Parathyroid adenoma (tissue), 2 donors: ENCODE measurements around the gene ARHGAP24.

ENCODE experiments used
- H2AFZ ChIP-seq: fragments of 300-600 bp; sonication (generic); one replicate; pipeline ENCODE4 v1.7.0; 2017; ENCODE audit warnings: antibody characterized with exemption, mild to moderate bottlenecking
- H3K27ac ChIP-seq: fragments of 300-600 bp; sonication (generic); one replicate; pipeline ENCODE4 v1.7.0; 2017
- H3K27me3 ChIP-seq: fragments of 300-600 bp; sonication (generic); one replicate; pipeline ENCODE4 v1.7.0; 2017; ENCODE audit warnings: low read length; ENCODE audit not compliant: control insufficient read depth, insufficient read depth
- H3K36me3 ChIP-seq: fragments of 300-600 bp; sonication (generic); one replicate; pipeline ENCODE4 v1.7.0; 2017; ENCODE audit warnings: low read length; ENCODE audit not compliant: control insufficient read depth, insufficient read depth
- H3K4me1 ChIP-seq: fragments of 300-600 bp; sonication (generic); one replicate; pipeline ENCODE4 v1.7.0; 2017; ENCODE audit warnings: control low read depth
- H3K4me2 ChIP-seq: fragments of 300-600 bp; sonication (generic); one replicate; pipeline ENCODE4 v1.7.0; 2017; ENCODE audit warnings: low read length
- H3K4me3 ChIP-seq: fragments of 300-600 bp; sonication (generic); one replicate; pipeline ENCODE4 v1.7.0; 2017; ENCODE audit warnings: low read depth, low read length
- H3K79me2 ChIP-seq: fragments of 300-600 bp; sonication (generic); one replicate; pipeline ENCODE4 v1.7.0; 2017; ENCODE audit warnings: control low read depth
- H3K9ac ChIP-seq: fragments of 300-600 bp; sonication (generic); one replicate; pipeline ENCODE4 v1.7.0; 2017; ENCODE audit warnings: mild to moderate bottlenecking
- H3K9me3 ChIP-seq: fragments of 300-600 bp; sonication (generic); one replicate; pipeline ENCODE4 v1.7.0; 2017; ENCODE audit warnings: low read length; ENCODE audit not compliant: control insufficient read depth
- TF ChIP-seq, protein P1 (sequence below): fragments of 300-600 bp; sonication (generic); IDR thresholded peaks from one replicate; pipeline ENCODE4 v1.7.0; 2017; ENCODE audit warnings: antibody characterized with exemption, mild to moderate bottlenecking
- donor health status: primary hyperparathyroidism.

Gene ARHGAP24

GRCh38 chr4:85639946-85640345 is 165.0 kb downstream of the ARHGAP24 start:
- H3K4me2 ChIP-seq: no peak overlapping the region
- H3K36me3 ChIP-seq: no peaks in the 10 kb centered on the region
- H3K4me1 ChIP-seq: no peaks in the 10 kb centered on the region
- H3K4me3 ChIP-seq: no peak overlapping the region
- no peak overlapping the region for H3K9ac ChIP-seq
- no peaks in the 10 kb centered on the region for H3K27me3 ChIP-seq
- H2AFZ ChIP-seq: no peak overlapping the region
- H3K27ac ChIP-seq: no peak overlapping the region
- H3K79me2 ChIP-seq: no peaks in the 10 kb centered on the region
- TF ChIP-seq, protein P1, sequence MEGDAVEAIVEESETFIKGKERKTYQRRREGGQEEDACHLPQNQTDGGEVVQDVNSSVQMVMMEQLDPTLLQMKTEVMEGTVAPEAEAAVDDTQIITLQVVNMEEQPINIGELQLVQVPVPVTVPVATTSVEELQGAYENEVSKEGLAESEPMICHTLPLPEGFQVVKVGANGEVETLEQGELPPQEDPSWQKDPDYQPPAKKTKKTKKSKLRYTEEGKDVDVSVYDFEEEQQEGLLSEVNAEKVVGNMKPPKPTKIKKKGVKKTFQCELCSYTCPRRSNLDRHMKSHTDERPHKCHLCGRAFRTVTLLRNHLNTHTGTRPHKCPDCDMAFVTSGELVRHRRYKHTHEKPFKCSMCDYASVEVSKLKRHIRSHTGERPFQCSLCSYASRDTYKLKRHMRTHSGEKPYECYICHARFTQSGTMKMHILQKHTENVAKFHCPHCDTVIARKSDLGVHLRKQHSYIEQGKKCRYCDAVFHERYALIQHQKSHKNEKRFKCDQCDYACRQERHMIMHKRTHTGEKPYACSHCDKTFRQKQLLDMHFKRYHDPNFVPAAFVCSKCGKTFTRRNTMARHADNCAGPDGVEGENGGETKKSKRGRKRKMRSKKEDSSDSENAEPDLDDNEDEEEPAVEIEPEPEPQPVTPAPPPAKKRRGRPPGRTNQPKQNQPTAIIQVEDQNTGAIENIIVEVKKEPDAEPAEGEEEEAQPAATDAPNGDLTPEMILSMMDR: no peak
- no peaks in the 10 kb centered on the region for H3K9me3 ChIP-seq

- no peaks in the 10 kb centered on the region for H3K79me2 ChIP-seq
- H3K4me3 ChIP-seq: no peak overlapping the region
- no peak overlapping the region for H3K9ac ChIP-seq
- H3K27ac ChIP-seq: no peak overlapping the region
- H3K36me3 ChIP-seq: no peaks in the 10 kb centered on the region
- no peak overlapping the region for H3K4me2 ChIP-seq
- H3K4me1 ChIP-seq: no peaks in the 10 kb centered on the region
- TF ChIP-seq, protein P1: no peak
- H3K9me3 ChIP-seq: no peaks in the 10 kb centered on the region
- H3K27me3 ChIP-seq: no peaks in the 10 kb centered on the region
- no peak overlapping the region for H2AFZ ChIP-seq
Measured at GRCh38 chr4:85642356-85643100, 167.6 kb downstream of the ARHGAP24 start.

- no peaks in the 10 kb centered on the region for H3K79me2 ChIP-seq
- H3K9me3 ChIP-seq: no peaks in the 10 kb centered on the region
- H3K9ac ChIP-seq: no peak overlapping the region
- H3K27me3 ChIP-seq: no peaks in the 10 kb centered on the region
- TF ChIP-seq, protein P1: no peak
- no peak overlapping the region for H3K4me3 ChIP-seq
- H3K4me2 ChIP-seq: no peak overlapping the region
- H2AFZ ChIP-seq: no peak overlapping the region
- no peaks in the 10 kb centered on the region for H3K4me1 ChIP-seq
- H3K36me3 ChIP-seq: no peaks in the 10 kb centered on the region
- no peak overlapping the region for H3K27ac ChIP-seq
Measured at GRCh38 chr4:85644061-85644460, 169.1 kb downstream of the ARHGAP24 start.

DNA sequence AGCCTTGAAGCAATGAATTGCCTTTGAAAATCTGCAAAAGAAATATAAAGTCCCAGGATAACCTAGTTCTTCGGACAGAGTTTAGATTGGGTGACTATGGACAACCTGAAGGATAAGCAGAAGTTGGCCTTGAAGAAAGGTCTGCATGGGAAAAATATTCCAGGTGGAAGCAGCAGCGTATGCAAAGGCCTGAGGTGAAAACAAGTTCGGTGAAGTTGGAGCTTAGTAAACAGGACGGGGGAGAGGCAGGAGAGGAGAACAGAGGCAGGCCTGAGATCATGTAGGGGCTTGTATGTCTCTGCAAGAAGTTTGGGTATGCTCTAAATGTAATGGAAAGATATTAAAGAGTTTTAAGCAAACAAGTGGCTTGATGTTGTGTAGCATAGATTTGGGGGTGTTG is 176.0 kb downstream of the ARHGAP24 start:
- H3K9ac ChIP-seq: no peak overlapping the region
- no peak overlapping the region for H3K4me3 ChIP-seq
- no peak overlapping the region for H3K4me2 ChIP-seq
- TF ChIP-seq, protein P1: no peak
- no peaks in the 10 kb centered on the region for H3K27me3 ChIP-seq
- no peak overlapping the region for H3K27ac ChIP-seq
- no peaks in the 10 kb centered on the region for H3K36me3 ChIP-seq
- H3K79me2 ChIP-seq: no peaks in the 10 kb centered on the region
- H3K9me3 ChIP-seq: no peaks in the 10 kb centered on the region
- H2AFZ ChIP-seq: no peak overlapping the region
- H3K4me1 ChIP-seq: no peaks in the 10 kb centered on the region
